Coronary artery (tissue), 2 donors: Measurements from ENCODE around the gene OGFOD3.

Experiments used
- DNase-seq: peaks from one replicate; pipeline ENCODE4 v3.0.0-alpha.2; 2017; ENCODE audit warnings: low spot score
- H3K27ac ChIP-seq, 2 donors: fragments of 200-600 bp; sonication (generic); one replicate each; pipeline ENCODE4 v1.5.1; 2016 to 2019
- H3K4me3 ChIP-seq: fragments of 200-600 bp; sonication (generic); 2 replicates; pipeline ENCODE4 v1.5.1; 2016; ENCODE audit warnings: mild to moderate bottlenecking, moderate library complexity
- TF ChIP-seq, protein P1 (sequence below): fragments of 200-600 bp; sonication (generic); IDR thresholded peaks from one replicate; pipeline ENCODE4 v1.5.1; 2019; ENCODE audit warnings: antibody characterized with exemption

OGFOD3 gene

DNA sequence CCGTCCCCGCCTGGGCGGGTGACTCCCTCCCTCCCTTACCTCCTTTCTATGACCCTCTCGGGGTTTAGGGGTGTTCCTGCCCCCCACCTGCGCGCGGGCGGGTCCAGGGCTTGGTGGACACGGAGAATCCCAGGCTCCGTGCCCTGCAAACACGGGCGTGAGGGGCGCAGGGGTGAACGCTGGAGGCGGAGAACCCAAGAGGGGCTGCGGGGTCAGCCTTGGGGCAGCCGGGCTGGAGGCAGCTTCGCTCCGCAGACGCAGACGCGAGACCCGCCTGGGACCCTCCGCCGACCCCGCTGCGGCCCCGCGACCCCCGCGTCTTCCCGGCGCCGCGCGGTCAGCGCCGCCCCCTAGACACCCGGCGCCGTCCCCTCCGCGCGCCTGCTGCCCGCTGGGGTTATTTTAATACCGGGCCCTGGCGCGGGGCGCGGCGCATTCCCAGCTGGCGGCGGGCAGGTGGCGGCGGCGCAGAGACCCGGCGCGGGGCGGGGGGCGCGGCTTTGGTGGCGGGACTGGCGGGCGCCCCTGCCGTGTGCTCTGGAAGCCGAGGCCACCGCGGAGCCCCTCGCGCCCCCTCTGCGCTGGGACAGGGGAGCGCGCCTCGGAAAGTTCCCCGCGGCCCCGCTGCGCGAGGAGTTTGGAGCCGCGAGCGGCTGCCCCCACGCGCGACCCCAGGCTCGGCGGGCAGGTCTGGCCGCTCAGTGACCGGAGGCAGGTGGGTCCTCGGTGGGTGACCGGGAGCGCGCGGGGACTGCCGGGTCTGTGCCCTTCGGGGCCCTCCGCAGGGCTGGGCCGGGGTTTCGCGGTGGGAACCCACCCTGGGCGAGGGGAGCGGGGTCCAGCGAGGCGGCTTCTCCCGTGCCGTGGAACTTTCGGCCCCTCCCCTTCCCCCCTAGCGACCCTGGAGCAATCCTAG lies 46.8 kb downstream of the OGFOD3 start, which contains the start of gene UTS2R:
Gene UTS2R, plus strand, starts transcription at position 433 of the 916 bp plus-strand sequence. CDS start 2,560 bp downstream, outside the sequence.
- Histone ChIP-seq H3K27ac (no peak within 1 kb of the TSS), H3K4me3 (peak within 1 kb of the TSS; percentile 64)
- DNase-seq = no peak
- TF ChIP-seq, protein P1, sequence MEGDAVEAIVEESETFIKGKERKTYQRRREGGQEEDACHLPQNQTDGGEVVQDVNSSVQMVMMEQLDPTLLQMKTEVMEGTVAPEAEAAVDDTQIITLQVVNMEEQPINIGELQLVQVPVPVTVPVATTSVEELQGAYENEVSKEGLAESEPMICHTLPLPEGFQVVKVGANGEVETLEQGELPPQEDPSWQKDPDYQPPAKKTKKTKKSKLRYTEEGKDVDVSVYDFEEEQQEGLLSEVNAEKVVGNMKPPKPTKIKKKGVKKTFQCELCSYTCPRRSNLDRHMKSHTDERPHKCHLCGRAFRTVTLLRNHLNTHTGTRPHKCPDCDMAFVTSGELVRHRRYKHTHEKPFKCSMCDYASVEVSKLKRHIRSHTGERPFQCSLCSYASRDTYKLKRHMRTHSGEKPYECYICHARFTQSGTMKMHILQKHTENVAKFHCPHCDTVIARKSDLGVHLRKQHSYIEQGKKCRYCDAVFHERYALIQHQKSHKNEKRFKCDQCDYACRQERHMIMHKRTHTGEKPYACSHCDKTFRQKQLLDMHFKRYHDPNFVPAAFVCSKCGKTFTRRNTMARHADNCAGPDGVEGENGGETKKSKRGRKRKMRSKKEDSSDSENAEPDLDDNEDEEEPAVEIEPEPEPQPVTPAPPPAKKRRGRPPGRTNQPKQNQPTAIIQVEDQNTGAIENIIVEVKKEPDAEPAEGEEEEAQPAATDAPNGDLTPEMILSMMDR = no peak

DNA sequence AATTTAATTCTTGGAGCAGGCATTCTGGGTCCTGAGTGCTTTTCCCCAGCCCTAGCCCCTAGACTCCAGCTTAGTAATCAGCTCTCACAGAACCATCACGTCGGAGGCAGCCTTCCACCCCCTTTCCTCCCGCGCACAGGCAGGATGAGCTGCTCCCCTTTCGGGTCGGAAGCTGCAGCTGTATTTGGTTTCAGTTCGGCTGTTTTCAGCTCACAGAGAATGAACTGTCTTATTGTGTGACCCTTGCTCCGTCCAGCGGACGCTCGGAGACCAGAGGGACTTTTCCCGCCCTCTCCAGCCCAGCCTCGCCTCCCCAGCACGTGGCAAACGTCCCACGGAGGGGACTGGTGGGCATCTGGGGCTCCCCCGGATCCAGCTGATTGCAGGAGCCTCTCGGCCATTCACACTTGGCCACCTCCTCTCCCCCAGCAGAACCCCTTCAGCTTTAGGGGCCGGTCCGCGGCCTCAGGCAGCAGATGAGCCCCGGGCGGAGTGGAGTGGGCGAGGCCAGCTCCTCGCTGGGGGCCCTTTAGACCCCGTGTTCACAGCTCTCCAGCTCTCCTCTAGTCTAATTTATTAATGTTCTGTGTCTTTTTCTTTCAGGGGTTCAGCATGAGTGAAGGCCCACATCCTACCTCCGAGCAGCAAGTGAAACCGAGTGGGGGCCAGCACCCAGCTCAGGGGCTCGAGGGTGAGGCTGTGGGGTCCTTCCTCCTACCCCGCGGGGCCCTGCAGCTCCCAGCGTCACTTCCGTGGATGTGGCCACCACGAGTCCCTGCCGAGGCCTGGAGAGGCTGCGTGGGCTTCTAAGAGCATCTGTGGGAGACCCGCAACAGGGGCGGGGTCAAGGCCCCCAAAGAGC lies 47.7 kb downstream of the OGFOD3 start:
- Histone ChIP-seq H3K4me3 (peak overlapping the region; percentile 64), H3K27ac (no peak overlapping the region)
- no peak for DNase-seq
- TF ChIP-seq, protein P1 = no peak

DNA sequence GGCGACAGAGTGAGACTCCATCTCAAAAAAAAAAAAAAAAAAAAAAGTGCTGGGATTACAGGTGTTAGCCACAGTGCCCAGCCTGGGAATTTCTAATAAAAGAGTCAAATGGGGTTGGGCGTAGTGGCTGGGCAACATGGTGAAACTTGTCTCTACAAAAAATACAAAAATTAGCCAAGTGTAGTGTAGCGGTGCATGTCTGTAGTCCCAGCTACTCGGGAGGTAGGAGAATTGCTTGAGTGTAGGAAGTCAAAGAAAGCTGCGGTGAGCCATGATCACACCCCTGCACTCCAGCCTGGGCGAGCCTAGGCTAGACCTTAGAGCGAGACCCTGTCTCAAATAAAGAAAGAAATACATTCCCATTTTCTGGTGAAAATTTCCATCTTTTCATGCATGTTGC lies 49.2 kb downstream of the OGFOD3 start:
- H3K27ac ChIP-seq = no peak overlapping the region
- TF ChIP-seq, protein P1 = no peak
- H3K4me3 ChIP-seq = no peak overlapping the region
- no peak for DNase-seq

DNA sequence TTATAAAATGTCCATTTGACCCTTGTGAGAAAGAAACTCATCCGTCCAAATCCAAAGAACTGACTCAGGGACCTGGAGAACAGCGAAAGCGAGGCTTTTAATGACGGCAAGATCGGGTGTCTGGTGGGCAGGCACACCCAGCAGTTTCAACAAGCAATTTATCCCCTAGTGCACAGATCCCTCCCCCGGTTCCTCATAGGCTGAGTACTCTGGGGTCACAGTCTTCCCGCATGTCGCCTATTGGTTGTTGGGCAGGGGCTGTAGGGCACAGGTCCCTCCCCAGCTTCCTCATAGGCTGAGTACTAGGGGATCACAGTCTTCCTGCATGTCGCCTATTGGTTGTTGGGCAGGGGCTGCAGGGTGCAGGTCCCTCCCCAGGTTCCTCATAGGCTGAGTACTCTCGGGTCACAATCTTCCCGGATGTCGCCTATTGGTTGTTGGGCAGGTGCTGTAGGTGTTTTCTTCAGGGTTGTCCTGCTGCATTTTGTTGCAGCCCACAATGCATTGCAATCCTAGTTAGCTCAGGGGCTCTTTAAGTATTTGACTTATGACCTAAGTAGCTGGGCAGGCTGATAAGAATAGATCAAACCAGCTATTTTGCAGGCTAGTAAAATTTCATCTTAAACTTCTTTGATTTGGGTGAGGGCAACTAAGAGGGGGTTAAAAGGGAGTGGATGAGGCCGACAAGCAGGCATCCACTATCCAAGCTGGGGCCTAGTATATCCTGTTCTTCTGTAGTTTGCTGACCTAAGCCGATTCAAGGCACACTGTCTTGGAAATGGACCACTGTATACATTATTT lies 50.5 kb downstream of the OGFOD3 start:
- TF ChIP-seq, protein P1 = no peak
- DNase-seq = no peak
- H3K27ac ChIP-seq = no peak overlapping the region
- H3K4me3 ChIP-seq = no peak overlapping the region

DNA sequence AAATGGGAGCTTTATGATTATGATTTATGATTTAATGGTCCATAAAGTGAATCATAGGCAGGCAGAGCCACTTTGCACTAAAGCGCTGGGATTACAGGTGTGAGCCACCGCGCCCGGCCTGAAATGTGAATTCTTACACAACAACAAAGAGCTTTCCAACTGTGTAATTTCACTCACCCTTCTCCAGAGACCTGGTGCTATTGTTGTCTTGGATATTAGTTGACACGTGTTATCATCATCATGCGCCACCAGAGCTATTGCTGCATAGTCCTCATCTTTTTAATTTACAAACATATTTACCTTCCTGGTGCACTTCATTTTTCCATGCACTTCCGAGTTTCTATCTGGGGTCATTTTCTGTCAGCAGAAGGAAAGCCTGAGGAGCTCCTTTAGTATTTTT lies 51.6 kb downstream of the OGFOD3 start:
- H3K4me3 ChIP-seq = no peak overlapping the region
- TF ChIP-seq, protein P1 = no peak
- H3K27ac ChIP-seq = no peak overlapping the region
- no peak for DNase-seq

DNA sequence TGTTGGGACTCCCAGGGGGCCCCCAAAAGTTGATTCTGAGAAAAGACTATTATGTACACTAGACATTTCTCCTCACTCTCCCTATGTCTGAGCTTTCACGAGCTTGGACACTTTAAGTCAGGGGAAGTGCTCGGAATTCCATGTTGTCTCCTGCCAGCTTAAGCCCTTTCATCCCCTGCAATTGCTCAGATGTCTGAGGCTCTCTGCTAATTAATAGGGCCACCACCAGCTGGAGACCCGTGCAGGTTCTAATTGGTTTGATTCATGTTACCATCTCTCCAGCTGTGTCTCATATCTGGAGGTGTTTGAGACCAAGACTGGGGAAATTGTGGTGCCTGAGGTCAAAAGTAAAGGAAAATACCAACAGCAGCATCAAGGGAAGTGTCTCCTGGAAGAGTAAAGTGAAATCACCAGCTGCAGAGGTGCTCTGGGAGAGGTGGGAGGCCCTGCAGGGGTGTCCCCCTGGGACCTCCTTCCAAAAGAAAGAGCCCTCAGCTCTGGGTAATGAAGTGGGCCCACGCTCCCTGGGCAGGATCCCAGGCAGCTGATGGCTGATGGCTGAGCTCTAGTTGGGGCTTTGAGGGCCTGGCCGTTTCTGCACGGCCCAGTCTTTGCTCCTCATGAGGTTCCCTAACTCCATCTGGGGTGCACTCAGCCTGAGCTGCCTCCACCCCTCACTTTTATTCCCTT lies 52.6 kb downstream of the OGFOD3 start:
- Histone ChIP-seq H3K4me3 (no peak overlapping the region), H3K27ac (no peak overlapping the region)
- TF ChIP-seq, protein P1 = no peak
- no peak for DNase-seq
